Right ventricle myocardium superior (tissue), 1 donor: ENCODE data around the gene CT45A8. TPM values are rescaled to one million over a fixed set of nuclear protein-coding genes. Genes with fewer than 3 reads are reported as not detected.
"Not testable (repeated sequence)": the region's sequence is repeated elsewhere in the genome, so short reads cannot be mapped to it uniquely, and the experiment has no call there.

ENCODE experiments used
- ATAC-seq: fragments of 200-7000 bp; cut with Tn5 transposase; one replicate; pipeline ENCODE4 v1.9.1; 2020; ENCODE audit warnings: mild to moderate bottlenecking; ENCODE audit not compliant: poor library complexity
- DNase-seq: peaks from one replicate; pipeline ENCODE4 v3.0.0-alpha.2; 2020
- intact Hi-C: fragments of 100-400 bp; cut with DNase I; formaldehyde crosslinking; loops from one replicate; pipeline ENCODE4 v1.11.2; 2022
- long read RNA-seq: library from polyadenylated mRNA; unstranded; transcript quantifications from one replicate; pipeline ENCODE4 v2.0.0, GENCODE V29; 2021
- total RNA-seq: library from RNA; stranded (reverse); fragmentation: NEBNext Ultra II Directional; extraction: Animal tissue kit (Norgen Biotek cat#: 25700); gene quantifications from one replicate; pipeline ENCODE4 v1.2.1, GENCODE V29; 2021
- donor health status: DM: no; HTN: yes; CAD: no; lungs with severe emphysema.

The CT45A8 gene
- total RNA-seq = not detected
- long read RNA-seq = 0 reads

DNA sequence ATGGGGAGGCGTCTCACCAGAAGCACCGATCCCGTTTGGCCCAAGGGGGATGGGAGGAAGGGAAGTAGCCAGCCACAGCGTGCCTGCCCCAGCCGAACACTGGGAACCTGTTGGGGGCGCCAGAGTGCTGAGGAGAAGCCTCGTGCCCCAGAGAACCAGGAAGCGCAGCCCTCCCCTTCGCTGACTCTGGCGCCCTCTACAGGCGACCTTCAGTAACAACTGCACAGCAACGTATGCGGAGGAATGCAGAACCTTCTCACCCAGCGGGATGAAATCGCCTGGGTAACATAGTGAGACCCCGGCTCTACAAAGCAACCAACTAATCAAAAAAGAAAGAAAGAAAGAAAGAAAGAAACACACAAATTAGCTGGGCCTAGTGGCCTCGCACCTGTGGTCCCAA is at the start of gene CT45A8:
Gene CT45A8, minus strand, starts transcription at position 101 of the 400 bp plus-strand sequence. CDS start 3,755 bp downstream, outside the sequence.
- DNase-seq, ATAC-seq, intact Hi-C loops: not testable (repeated sequence)

DNA sequence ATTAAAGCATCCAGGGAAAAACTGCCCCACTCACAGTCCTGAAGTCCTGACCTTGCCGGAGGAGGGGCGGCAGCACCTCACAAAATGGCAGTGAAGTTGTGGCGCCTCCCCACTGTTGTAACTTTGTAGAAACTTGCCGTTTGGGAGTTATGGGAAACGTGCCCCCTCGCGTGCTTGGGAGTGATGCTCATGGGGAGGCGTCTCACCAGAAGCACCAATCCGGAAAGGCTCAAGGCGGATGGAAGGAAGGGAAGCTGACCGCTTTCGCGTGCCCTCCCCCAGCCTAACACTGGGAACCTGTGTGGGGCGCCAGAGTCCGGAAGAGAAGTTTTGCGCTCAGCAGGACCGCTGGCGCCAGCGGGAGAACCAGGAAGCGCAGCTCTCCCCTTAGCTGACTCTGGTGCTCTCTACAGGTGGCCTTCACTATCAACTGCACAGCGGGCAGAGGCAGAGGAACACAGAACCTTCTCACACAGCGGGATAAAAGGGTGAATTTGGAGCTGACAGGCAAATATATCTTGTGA is 39.0 kb upstream of the CT45A8 start, which contains the start of the genes CT45A10 and SAGE1:
Gene CT45A10, minus strand, starts transcription at position 151 of the 524 bp plus-strand sequence. CDS start 8,100 bp downstream, outside the sequence.
Gene SAGE1, plus strand, starts transcription at position 423 of the 524 bp plus-strand sequence. CDS start 2,527 bp downstream, outside the sequence.
- ATAC-seq (no peak), DNase-seq (no peak)
- intact Hi-C loops = no loop called here

DNA sequence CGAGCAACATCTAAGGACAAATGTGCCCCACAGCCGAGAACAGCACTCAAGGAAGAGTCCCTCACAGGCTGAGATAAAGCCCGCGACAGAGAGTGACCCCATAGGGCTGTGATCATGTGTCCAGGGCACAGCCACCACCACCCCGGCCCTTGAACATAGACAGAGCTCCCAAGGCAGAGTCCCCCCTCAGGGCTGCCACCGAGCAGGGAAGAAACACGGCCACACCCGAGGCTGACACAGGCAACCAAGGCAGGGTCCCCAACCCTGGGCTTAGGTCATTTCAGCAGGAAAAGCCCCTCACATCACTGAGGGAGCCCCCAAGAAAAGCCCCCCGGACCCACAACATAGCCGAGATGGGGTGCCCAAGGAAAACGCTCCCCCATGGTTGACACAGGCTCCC is 38.4 kb upstream of the CT45A8 start:
- no peak for ATAC-seq
- intact Hi-C loops = no loop called here
- no peak for DNase-seq

DNA sequence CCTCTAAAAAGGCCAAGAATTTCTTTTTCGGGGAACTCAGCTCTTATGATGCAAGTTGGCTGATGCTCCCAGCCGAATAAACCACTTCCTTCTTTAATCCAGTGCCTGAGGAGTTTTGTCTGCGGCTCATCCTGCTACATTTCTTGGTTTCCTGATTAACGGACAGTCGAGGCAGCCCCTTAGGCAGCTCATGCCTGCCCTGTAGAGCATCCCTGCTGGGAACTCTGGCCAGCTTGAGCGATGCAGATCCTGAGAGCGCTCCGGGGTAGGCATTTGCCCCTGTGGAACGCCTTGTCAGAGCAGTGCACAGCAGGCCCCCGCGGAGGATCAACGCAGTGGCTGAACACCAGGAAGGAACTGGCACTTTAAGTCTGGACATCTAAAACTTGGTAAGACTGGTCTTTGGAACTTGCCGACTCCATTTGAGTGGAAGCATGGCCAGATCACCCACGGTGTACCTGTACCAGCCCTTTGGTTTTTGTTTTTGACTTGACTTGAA is 35.8 kb upstream of the CT45A8 start:
- DNase-seq = no peak
- ATAC-seq = no peak
- intact Hi-C loops = no loop called here

GRCh38 chrX:135888976-135889375 is 34.6 kb upstream of the CT45A8 start:
- DNase-seq, intact Hi-C loops, ATAC-seq: not testable (repeated sequence)

- DNase-seq, ATAC-seq, intact Hi-C loops: not testable (repeated sequence)
These were observed 33.9 kb upstream of the CT45A8 start for GRCh38 chrX:135888230-135888629.

DNA sequence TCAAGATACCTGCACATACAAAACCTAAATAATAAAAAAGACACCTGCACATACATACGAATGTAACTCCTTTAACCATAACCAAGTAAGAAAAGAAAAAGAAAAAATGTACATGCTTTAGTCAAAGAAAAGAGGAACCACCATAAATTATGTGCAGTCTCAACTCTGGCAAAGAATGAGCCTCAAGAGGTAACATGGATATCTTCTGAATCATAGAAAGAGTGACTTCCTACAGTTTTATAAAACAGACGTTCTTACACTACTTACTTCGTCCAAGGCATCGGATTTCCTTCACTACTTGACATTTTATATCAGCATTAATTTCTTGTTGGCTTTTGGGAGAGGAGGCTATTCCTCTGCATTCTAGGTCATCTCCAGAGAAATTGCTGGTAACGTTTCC is 28.4 kb upstream of the CT45A8 start:
- DNase-seq, ATAC-seq, intact Hi-C loops: not testable (repeated sequence)

DNA sequence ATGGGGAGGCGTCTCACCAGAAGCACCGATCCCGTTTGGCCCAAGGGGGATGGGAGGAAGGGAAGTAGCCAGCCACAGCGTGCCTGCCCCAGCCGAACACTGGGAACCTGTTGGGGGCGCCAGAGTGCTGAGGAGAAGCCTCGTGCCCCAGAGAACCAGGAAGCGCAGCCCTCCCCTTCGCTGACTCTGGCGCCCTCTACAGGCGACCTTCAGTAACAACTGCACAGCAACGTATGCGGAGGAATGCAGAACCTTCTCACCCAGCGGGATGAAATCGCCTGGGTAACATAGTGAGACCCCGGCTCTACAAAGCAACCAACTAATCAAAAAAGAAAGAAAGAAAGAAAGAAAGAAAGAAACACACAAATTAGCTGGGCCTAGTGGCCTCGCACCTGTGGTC is 17.4 kb upstream of the CT45A8 start, which contains the start of gene CT45A9:
Gene CT45A9, minus strand, starts transcription at position 101 of the 400 bp plus-strand sequence. CDS start 3,751 bp downstream, outside the sequence.
- ATAC-seq, intact Hi-C loops, DNase-seq: not testable (repeated sequence)

DNA sequence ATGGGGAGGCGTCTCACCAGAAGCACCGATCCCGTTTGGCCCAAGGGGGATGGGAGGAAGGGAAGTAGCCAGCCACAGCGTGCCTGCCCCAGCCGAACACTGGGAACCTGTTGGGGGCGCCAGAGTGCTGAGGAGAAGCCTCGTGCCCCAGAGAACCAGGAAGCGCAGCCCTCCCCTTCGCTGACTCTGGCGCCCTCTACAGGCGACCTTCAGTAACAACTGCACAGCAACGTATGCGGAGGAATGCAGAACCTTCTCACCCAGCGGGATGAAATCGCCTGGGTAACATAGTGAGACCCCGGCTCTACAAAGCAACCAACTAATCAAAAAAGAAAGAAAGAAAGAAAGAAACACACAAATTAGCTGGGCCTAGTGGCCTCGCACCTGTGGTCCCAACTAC is 17.2 kb downstream of the CT45A8 start, which contains the start of gene CT45A7:
Gene CT45A7, minus strand, starts transcription at position 101 of the 400 bp plus-strand sequence. CDS start 3,747 bp downstream, outside the sequence.
- DNase-seq, intact Hi-C loops, ATAC-seq: not testable (repeated sequence)

GRCh38 chrX:135819912-135820311 is 34.4 kb downstream of the CT45A8 start, which contains the start of gene CT45A2:
Gene CT45A2 (minus strand): TSS chrX:135820012. CDS start chrX:135816265, 3,747 bp downstream.
- intact Hi-C loops, ATAC-seq: not testable (repeated sequence)

DNA sequence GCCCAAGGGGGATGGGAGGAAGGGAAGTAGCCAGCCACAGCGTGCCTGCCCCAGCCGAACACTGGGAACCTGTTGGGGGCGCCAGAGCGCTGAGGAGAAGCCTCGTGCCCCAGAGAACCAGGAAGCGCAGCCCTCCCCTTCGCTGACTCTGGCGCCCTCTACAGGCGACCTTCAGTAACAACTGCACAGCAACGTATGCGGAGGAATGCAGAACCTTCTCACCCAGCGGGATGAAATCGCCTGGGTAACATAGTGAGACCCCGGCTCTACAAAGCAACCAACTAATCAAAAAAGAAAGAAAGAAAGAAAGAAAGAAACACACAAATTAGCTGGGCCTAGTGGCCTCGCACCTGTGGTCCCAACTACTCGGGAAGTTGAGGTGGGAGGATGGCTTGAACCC is 51.7 kb downstream of the CT45A8 start, which contains the start of gene CT45A6:
Gene CT45A6, minus strand, starts transcription at position 101 of the 400 bp plus-strand sequence. CDS start 3,794 bp downstream, outside the sequence.
- intact Hi-C loops, ATAC-seq, DNase-seq: not testable (repeated sequence)

More at GRCh38 chrX:135819912-135820311, 34.4 kb downstream of the CT45A8 start, which contains the start of gene CT45A2:
- DNase-seq = not testable (repeated sequence)

Other genes with a start within 250 kb of the CT45A8 start
- not detected for gene CT45A1, start 140.9 kb downstream of the CT45A8 start, total RNA-seq
- gene CT45A3, start 86.3 kb downstream of the CT45A8 start, total RNA-seq = not detected
- gene CT45A5, start 69.0 kb downstream of the CT45A8 start, total RNA-seq = not detected
- gene CT45A6, start 51.8 kb downstream of the CT45A8 start, total RNA-seq = not detected
- not detected for gene CT45A2, start 34.5 kb downstream of the CT45A8 start, total RNA-seq
- gene CT45A7, start 17.3 kb downstream of the CT45A8 start, total RNA-seq = not detected
- not detected for gene CT45A9, start 17.3 kb upstream of the CT45A8 start, total RNA-seq
- not detected for gene CT45A10, start 38.9 kb upstream of the CT45A8 start, total RNA-seq
- gene SAGE1, start 39.2 kb upstream of the CT45A8 start, total RNA-seq = not detected
- 22.1 TPM for gene MMGT1, start 119.5 kb upstream of the CT45A8 start, total RNA-seq
- gene SLC9A6, start 130.9 kb upstream of the CT45A8 start, total RNA-seq = 16.1 TPM